T-helper 2 cell treated with Interferon-gamma antibody and Interleukin-4, amounts not matched to agents 100 ng/mL and 5 ng/mL, for 36 hours (primary cell): ENCODE data around the gene PTCD3. TPM values are rescaled to one million over a fixed set of nuclear protein-coding genes. Genes with fewer than 3 reads are reported as not detected.

Experiments
- total RNA-seq: library from RNA; stranded (reverse); gene quantifications from 2 replicates; pipeline ENCODE4 v1.2.3, GENCODE V29; 2022

Gene PTCD3
- total RNA-seq, 1 donor from 2014 or later, result 143 TPM

Other genes starting within 250 kb of the PTCD3 start
- 30.4 and 30.8 TPM in 2 replicates for gene ST3GAL5, start 217.2 kb upstream of the PTCD3 start, total RNA-seq
- 44.5 and 47.2 TPM in 2 replicates for gene POLR1A, start 349 bp upstream of the PTCD3 start, total RNA-seq
- gene IMMT, start 89.2 kb downstream of the PTCD3 start, total RNA-seq, result 168 and 169 TPM in 2 replicates
- 48.5 and 55.6 TPM in 2 replicates for gene MRPL35, start 93.2 kb downstream of the PTCD3 start, total RNA-seq
- 0.45 and 0.57 TPM in 2 replicates for gene REEP1, start 231.4 kb downstream of the PTCD3 start, total RNA-seq